CD4-positive, alpha-beta T cell treated with Interleukin-4 for 1 hour (primary cell): ENCODE data around the gene INO80D.
"Not testable (repeated sequence)": the region's sequence is repeated elsewhere in the genome, so short reads cannot be mapped to it uniquely, and the experiment has no call there.

Experiments
- DNase-seq, 2 donors: peaks; one replicate each; pipeline ENCODE4 v3.0.0-alpha.2; 2020 to 2022

The INO80D gene

GRCh38 chr2:205976934-205977659 is 108.9 kb downstream of the INO80D start:
- DNase-seq, result not testable (repeated sequence)

- DNase-seq, result no peak
Measured at GRCh38 chr2:205976120-205976814, 109.7 kb downstream of the INO80D start.

GRCh38 chr2:205975082-205975949 is 110.7 kb downstream of the INO80D start:
- no peak for DNase-seq

- DNase-seq, result no peak
Measured at GRCh38 chr2:205972113-205972512, 113.9 kb downstream of the INO80D start.

- no peak for DNase-seq
Measured at GRCh38 chr2:205970348-205970747, 115.6 kb downstream of the INO80D start.

- DNase-seq, result no peak
Measured at GRCh38 chr2:205969584-205969983, 116.4 kb downstream of the INO80D start.

GRCh38 chr2:205967391-205968075 is 118.4 kb downstream of the INO80D start:
- DNase-seq, result no peak

- DNase-seq, result no peak
Measured at GRCh38 chr2:205965707-205966106, 120.3 kb downstream of the INO80D start.

- no peak for DNase-seq
Measured at GRCh38 chr2:205964111-205964761, 121.7 kb downstream of the INO80D start.

- DNase-seq, result no peak
Measured at GRCh38 chr2:205959521-205959920, 126.5 kb downstream of the INO80D start.

GRCh38 chr2:205957452-205958154 is 128.4 kb downstream of the INO80D start:
- DNase-seq, result no peak

- DNase-seq, result no peak
Measured at GRCh38 chr2:205954707-205955106, 131.3 kb downstream of the INO80D start.

GRCh38 chr2:205952282-205952681 is 133.7 kb downstream of the INO80D start:
- no peak for DNase-seq

- no peak for DNase-seq
Measured at GRCh38 chr2:205948883-205949282, 137.1 kb downstream of the INO80D start.

- DNase-seq, result no peak
Measured at GRCh38 chr2:205948496-205948837, 137.5 kb downstream of the INO80D start.

GRCh38 chr2:205947621-205948495 is 138.1 kb downstream of the INO80D start:
- peak; percentile 33 to 39 for DNase-seq

- no peak for DNase-seq
Measured at GRCh38 chr2:205946226-205946625, 139.7 kb downstream of the INO80D start.
